GM21619 (cell line): ENCODE data around the gene BOD1.
"Not testable (repeated sequence)": the region's sequence is repeated elsewhere in the genome, so short reads cannot be mapped to it uniquely, and the experiment has no call there.

ENCODE experiments used
- ATAC-seq: cut with Tn5 transposase; IDR thresholded peaks from one replicate; pipeline ENCODE4 v1.9.1; 2021; ENCODE audit not compliant: unreplicated experiment

Gene BOD1

DNA sequence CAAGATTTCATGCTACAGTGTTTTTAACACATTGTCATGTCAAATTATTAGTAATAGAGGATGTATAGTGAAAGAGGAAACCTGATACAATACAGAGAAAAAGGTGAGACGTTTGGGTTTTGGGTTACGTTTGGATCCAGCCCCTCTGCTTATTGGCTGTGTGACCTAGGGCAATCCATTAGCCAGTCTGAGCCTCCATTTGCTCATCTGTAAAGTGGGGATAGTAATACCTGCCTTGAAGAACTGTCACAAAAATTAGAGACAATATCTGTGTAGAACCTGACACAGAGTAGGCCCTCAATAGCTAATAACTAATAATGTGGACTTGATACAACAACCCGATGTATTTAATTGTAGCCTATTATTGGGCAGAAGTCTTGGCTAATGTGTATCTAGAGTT is 4.3 kb upstream of the BOD1 start:
- ATAC-seq, result no peak

DNA sequence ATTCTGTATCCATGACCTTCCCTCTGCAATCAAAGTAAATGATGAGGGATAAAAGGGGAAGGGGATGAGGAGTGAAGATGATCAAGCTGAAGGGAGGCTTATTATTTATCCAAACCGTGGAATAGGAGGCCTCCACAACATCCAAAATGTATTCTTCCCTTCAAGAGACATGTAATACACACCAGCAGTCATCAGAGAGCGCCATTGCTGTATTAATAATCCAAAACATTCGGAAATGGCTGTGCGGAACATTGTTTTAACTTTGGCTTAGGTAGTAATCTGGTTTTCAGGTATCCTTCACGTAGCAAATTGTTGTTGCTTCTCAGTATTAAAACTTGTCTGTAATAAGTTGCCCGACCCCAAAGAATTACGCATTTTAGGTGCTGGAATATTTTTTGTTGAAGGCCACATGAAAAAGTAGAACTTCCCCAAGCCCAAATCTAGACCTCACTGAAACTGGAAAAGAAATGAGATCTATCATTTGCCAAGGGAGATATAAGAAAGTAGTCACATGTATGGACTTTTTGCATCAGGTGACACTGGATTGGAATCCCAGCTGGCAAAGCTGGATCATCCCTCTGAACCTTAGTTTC is 2.6 kb upstream of the BOD1 start:
- no peak for ATAC-seq

DNA sequence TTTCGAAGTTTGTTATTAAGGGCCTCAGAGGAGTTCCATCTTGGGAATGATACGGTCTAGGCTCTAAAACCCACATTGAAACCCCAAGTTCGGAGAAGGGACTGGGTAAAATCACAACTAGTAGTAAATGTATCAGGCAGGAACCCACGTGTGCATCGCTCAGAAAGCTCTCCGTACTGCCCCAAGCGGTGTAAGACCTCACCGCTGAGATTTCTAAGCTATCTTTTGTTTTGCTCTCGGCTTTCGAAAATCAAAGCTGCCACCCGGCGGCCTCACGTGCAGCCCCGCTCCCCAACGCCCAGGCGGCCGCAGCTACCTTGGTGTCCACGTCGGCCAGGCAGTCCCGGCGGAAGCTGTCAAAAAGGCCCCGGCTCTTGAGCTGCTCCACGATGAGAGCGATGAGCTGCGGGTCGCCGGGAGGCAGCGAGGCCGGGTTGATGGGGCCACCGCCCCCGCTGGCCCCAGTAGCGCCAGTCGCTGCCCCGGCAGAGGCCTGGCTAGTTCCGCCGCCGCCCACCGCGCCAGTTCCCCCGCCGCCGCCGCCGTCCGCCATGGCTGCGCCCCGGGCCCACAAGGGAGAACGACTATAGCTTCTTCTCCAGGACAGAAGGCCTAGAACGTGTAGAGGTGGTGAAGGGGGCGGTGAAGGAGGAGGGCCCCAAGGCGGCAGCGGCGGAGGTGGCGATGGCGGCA is 420 bp downstream of the BOD1 start:
- ATAC-seq, result peak; percentile 49

- no peak for ATAC-seq
Measured at GRCh38 chr5:173614591-173614990, 1.9 kb downstream of the BOD1 start.

- no peak for ATAC-seq
Measured at GRCh38 chr5:173613433-173614159, 2.9 kb downstream of the BOD1 start.

- no peak for ATAC-seq
Measured at GRCh38 chr5:173612948-173613347, 3.5 kb downstream of the BOD1 start.

DNA sequence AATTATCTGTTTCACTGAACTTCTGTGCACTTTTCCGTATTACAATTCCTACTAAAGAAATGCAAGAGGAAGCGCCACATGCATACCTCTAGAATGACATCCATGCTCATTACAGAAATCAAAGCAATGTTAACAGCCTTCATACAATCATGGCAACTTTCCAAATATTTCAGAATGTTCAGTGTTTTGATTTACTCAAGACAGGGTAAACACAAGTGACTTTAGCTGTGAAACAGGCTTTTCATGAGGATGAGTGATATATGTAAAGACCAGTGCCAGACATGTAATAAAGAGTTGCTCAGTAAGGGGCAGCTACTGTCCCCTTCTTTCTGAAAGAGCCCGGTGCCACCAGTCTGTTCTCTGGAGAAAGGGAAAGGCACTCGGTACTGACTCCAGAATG is 4.7 kb downstream of the BOD1 start:
- ATAC-seq, result no peak

DNA sequence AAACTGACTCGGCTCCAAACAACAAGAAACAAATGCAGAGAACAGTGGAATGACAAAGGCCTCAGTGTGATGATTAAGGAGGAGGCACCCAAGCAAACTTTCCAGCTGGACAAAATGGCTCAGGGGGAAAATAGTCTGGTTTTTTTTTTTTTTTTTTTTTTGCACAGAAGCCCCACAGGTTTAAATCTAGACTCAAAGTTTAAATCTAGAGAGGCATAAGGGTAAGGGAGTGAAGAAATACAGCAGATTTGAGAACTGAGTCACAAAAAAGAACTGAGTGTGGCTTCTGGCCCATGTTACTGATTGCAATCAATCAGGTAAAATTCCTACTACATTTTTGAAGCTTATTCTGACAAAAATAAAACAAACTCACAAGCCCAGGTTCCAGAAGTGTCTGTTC is 12.3 kb downstream of the BOD1 start:
- no peak for ATAC-seq

DNA sequence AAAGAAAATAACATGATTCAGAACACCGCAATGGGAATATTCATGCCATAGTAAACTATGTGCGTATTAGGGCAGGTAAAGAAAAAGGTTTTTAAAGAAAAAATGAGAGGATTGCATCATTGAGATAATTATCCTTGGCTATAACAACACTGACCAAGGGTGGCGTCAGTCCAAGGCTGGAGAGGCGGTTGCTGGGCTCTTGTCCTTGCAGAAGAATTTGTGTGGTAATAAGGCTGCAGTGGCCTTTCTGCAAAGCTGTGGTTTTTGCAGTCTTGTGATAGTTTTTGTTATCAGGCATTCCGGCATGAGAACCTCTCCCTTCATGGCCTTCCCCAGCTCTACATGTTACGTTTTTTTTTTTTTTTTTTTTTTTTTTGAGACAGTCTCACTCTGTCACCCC is 14.0 kb downstream of the BOD1 start:
- no peak for ATAC-seq

GRCh38 chr5:173598686-173599085 is 17.8 kb downstream of the BOD1 start:
- ATAC-seq, result no peak

DNA sequence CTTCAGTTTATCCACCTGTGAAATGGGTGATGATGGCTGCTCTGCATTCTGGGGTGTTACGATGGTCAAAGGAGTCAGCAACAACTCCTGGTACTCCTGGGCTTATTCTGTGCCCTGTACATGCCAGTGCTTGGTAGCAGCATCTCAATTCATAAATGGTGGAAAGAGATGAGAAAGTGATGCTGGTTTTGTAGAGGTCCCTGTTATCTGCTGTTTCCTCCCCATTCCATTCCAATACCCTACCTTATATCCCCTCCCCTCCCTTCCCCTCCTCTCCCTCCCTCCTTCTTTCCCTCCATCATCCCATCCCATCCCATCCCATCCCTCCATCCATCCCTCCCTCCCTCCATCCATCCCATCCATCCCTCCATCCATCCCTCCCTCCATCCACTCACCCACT is 19.1 kb downstream of the BOD1 start:
- ATAC-seq, result no peak

- ATAC-seq, result no peak
Measured at GRCh38 chr5:173595841-173596240, 20.6 kb downstream of the BOD1 start.

GRCh38 chr5:173594061-173594460 is 22.4 kb downstream of the BOD1 start:
- ATAC-seq, result no peak

DNA sequence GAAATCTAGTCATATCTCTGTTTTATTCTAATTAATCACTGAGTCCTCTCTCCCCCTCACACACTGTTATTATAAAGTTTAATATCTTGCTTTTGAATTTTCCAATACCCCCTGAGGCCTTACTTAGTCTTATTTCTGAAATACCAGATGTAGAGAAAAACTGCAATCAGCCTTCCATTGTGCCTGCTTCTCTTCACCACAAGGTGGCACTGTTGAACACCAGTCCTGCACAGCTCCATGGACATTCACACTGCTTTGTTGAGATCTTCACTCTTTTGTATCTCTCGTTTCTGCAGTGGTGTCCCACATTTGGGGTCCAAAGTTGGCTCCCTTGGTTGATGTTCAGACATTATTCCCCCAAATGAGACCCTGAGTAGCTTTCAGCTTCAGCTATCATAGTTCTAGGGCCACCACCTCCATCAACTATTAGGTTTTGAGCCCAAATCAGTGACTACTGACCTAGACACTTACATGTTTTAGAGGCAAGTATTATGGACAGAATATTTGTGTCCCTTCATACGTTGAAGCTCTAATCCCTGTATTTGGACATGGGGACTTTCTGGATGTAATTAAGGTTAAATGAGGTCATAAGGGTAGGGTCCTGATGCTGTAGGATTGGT is 24.3 kb downstream of the BOD1 start:
- no peak for ATAC-seq

DNA sequence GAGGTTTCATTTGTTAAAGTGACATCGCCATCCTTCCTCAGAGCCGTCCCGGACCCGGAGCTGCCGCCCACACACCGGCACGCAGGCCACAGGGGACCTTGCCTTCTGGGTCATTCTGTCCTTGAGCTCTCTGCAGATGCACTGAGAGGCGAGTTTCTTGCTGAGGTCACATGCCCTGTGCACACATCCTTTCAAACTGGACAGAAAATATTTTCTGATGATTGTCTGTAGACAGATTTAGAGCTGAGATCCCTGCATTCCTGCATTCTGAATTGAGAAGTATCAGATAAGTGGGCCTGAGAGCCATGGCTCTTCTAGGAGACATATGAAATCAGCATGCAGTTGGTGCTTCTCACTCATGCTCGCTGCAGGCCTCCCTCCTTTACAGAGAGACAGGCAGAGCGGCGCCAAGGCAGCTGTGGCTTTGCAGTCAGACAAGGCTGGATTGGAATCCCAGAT is 25.4 kb downstream of the BOD1 start:
- no peak for ATAC-seq

GRCh38 chr5:173590436-173591055 is 25.9 kb downstream of the BOD1 start:
- no peak for ATAC-seq

GRCh38 chr5:173586133-173586532 is 30.3 kb downstream of the BOD1 start:
- ATAC-seq, result not testable (repeated sequence)

- ATAC-seq, result no peak
Measured at GRCh38 chr5:173583346-173583745, 33.1 kb downstream of the BOD1 start.

DNA sequence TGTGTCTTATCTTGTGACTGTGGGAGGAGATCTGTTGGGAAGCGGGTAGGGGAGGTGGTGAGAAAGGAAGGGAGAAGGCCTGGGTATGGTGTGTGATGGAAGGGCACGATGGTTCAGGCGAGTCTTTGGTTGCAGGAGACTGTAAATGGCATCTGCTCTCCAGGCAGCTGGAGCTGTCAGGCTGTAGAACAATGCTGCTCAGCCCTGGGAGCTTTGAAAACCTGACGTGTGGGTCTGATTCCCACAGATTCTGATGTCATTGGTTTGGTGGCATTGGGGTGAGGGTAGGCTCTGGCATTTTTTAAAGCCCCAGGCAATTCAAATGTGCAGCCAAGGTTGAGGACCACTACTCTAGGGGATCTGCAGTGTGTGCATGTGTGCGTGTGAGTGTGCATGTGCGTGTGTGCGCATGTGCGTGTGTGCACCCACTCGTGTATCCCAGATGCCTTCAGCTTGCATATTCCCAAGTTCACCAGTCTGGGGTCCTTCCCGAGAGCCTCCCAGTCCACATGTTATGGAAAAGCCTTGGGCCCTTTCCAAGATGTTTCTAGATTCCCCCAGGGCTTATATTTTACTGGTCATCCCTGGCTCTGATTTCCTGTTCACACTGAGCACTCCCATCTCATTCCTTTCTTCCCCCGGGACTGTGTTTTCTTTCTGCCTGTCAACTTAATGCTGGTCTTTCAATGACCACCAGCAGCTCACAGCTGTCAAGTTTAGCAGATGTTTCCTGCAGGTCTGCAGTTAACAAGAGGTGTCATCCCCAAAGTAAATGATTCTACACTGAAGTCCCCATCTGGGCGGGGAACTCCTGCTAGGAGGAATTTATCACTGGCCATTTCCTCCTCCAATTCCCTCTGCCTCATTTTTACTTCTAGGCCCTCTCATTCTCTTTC is 34.0 kb downstream of the BOD1 start:
- peak; percentile 59 for ATAC-seq
